Fibroblast of lung (primary cell): ENCODE measurements around the gene RABGAP1. TPM values are rescaled to one million over a fixed set of nuclear protein-coding genes. Genes with fewer than 3 reads are reported as not detected.

Experiments
- DNase-seq, 2 donors: peaks; one replicate each; pipeline versions ENCODE4 v3.0.0 to v3.0.0-alpha.2; 2010; ENCODE audit warnings: low read depth in 2 of 2
- H2AFZ ChIP-seq: 2 replicates; pipeline ENCODE4 v1.5.1; 2012; ENCODE audit warnings: low read length, control low read depth, inconsistent platforms
- H3K27ac ChIP-seq: 2 replicates; pipeline ENCODE4 v1.5.1; 2011; ENCODE audit warnings: low read length, control low read depth; ENCODE audit not compliant: insufficient read depth
- H3K27me3 ChIP-seq: 2 replicates; pipeline ENCODE4 v1.5.1; 2011; ENCODE audit warnings: mild to moderate bottlenecking, low read length; ENCODE audit not compliant: control insufficient read depth, insufficient read depth
- H3K36me3 ChIP-seq: 2 replicates; pipeline ENCODE4 v1.5.1; 2011; ENCODE audit warnings: low read length; ENCODE audit not compliant: control insufficient read depth, insufficient read depth
- H3K4me1 ChIP-seq: 2 replicates; pipeline ENCODE4 v1.5.1; 2011; ENCODE audit warnings: low read length; ENCODE audit not compliant: control insufficient read depth, insufficient read depth; ENCODE audit errors: extremely low read depth
- H3K4me2 ChIP-seq: 2 replicates; pipeline ENCODE4 v1.5.1; 2011; ENCODE audit warnings: low read length, control low read depth; ENCODE audit not compliant: insufficient read depth; ENCODE audit errors: extremely low read depth
- H3K4me3 ChIP-seq, 4 experiments: fragments of 200-600 bp in 1 of 4; sonication (generic) in 1 of 4; replicated peaks in 1 of 4; 2 replicates each; pipeline ENCODE4 v1.5.1; 2011 to 2016; ENCODE audit warnings: low read length in 4 of 4, low read depth in 3 of 4, mild to moderate bottlenecking in 3 of 4, control low read depth in 2 of 4, inconsistent platforms in 1 of 4, mixed read lengths in 1 of 4; ENCODE audit not compliant: insufficient read depth in 1 of 4; ENCODE audit errors: control extremely low read depth in 1 of 4
- H3K79me2 ChIP-seq: 2 replicates; pipeline ENCODE4 v1.5.1; 2012; ENCODE audit warnings: mild to moderate bottlenecking, low read length, inconsistent platforms; ENCODE audit not compliant: control insufficient read depth, insufficient read depth
- H3K9ac ChIP-seq: 2 replicates; pipeline ENCODE4 v1.5.1; 2011; ENCODE audit warnings: mild to moderate bottlenecking, low read length, control low read depth; ENCODE audit not compliant: insufficient read depth
- H3K9me3 ChIP-seq: 2 replicates; pipeline ENCODE4 v1.5.1; 2012; ENCODE audit warnings: low read depth, low read length; ENCODE audit not compliant: control insufficient read depth, insufficient read depth
- H4K20me1 ChIP-seq: 2 replicates; pipeline ENCODE4 v1.5.1; 2011; ENCODE audit warnings: low read length; ENCODE audit not compliant: control insufficient read depth, insufficient read depth; ENCODE audit errors: extremely low read depth
- CTCF ChIP-seq, 2 donors: IDR thresholded peaks in 1 of 2; conservative IDR thresholded peaks in 1 of 2; 1 replicate in 1 of 2; 2 replicates in 1 of 2; pipeline ENCODE4 v1.5.1; 2011 to 2012; ENCODE audit warnings: low read length in 2 of 2, control low read depth in 1 of 2, inconsistent platforms in 1 of 2, low read depth in 1 of 2, mild to moderate bottlenecking in 1 of 2
- EZH2 ChIP-seq: IDR thresholded peaks from 2 replicates; pipeline ENCODE4 v1.5.1; 2012; ENCODE audit warnings: low read length, control low read depth, mild to moderate bottlenecking; ENCODE audit errors: missing control alignments
- polyA plus RNA-seq, 2 donors: library from polyadenylated mRNA; depleted of rRNA in 1 of 2; stranded (reverse) in 1 of 2; unstranded in 1 of 2; fragments of >200 nt; gene quantifications; 2 replicates each; pipeline ENCODE4 v1.2.1, GENCODE V29; 2011 to 2012; ENCODE audit warnings: missing spikeins in 1 of 2
- total RNA-seq: library from RNA; depleted of rRNA; stranded (reverse); fragments of >200 nt; gene quantifications from 2 replicates; pipeline ENCODE4 v1.2.1, GENCODE V29; 2014

Gene RABGAP1
- total and polyA plus RNA-seq, 2 donors (not counting 1 experiment from before 2014, with no cell fraction given) = 47.6 to 58.6 TPM

- Histone ChIP-seq H2AFZ (no peak overlapping the region), H3K9ac (no peak overlapping the region), H3K27ac (no peak overlapping the region), H4K20me1 (no peaks in the 10 kb centered on the region), H3K4me2 (no peak overlapping the region), H3K79me2 (no peaks in the 10 kb centered on the region), H3K36me3 (no peaks in the 10 kb centered on the region), H3K4me3 (no peak overlapping the region), H3K4me1 (no peaks in the 10 kb centered on the region), H3K9me3 (no peaks in the 10 kb centered on the region), H3K27me3 (no peaks in the 10 kb centered on the region)
- DNase-seq = peak; percentile 81 to 90
- TF ChIP-seq EZH2 = no peak
- TF ChIP-seq CTCF (conservative IDR thresholded peaks at IDR 0.05 in 1 of 2, IDR thresholded peaks at IDR 0.05 in 1 of 2; ENCODE audit: low read depth in 1 of 2, low read length in 2 of 2) = no peak
These were observed 103.8 kb downstream of the RABGAP1 start for GRCh38 chr9:123044586-123044985.

GRCh38 chr9:123046406-123047195 is 105.8 kb downstream of the RABGAP1 start:
- no peak overlapping the region for H3K4me3 ChIP-seq
- no peak overlapping the region for H2AFZ ChIP-seq
- no peak overlapping the region for H3K9ac ChIP-seq
- H3K36me3 ChIP-seq = no peaks in the 10 kb centered on the region
- no peaks in the 10 kb centered on the region for H3K79me2 ChIP-seq
- H3K27me3 ChIP-seq = no peaks in the 10 kb centered on the region
- H3K27ac ChIP-seq = no peak overlapping the region
- no peaks in the 10 kb centered on the region for H3K9me3 ChIP-seq
- H3K4me2 ChIP-seq = no peak overlapping the region
- no peak for DNase-seq
- TF ChIP-seq CTCF (conservative IDR thresholded peaks at IDR 0.05 in 1 of 2, IDR thresholded peaks at IDR 0.05 in 1 of 2; ENCODE audit: low read depth in 1 of 2, low read length in 2 of 2) (no peak), EZH2 (no peak)
- H3K4me1 ChIP-seq = no peaks in the 10 kb centered on the region
- no peaks in the 10 kb centered on the region for H4K20me1 ChIP-seq

GRCh38 chr9:123048748-123049147 is 107.9 kb downstream of the RABGAP1 start:
- DNase-seq = peak; percentile 31 to 74
- H2AFZ ChIP-seq = no peak overlapping the region
- no peak overlapping the region for H3K27ac ChIP-seq
- no peaks in the 10 kb centered on the region for H3K27me3 ChIP-seq
- no peaks in the 10 kb centered on the region for H3K36me3 ChIP-seq
- H3K9me3 ChIP-seq = no peaks in the 10 kb centered on the region
- no peak overlapping the region for H3K9ac ChIP-seq
- no peaks in the 10 kb centered on the region for H3K4me1 ChIP-seq
- H3K4me3 ChIP-seq = no peak overlapping the region
- TF ChIP-seq EZH2 (no peak), CTCF (conservative IDR thresholded peaks at IDR 0.05 in 1 of 2, IDR thresholded peaks at IDR 0.05 in 1 of 2; ENCODE audit: low read depth in 1 of 2, low read length in 2 of 2) (no peak)
- H3K79me2 ChIP-seq = no peaks in the 10 kb centered on the region
- no peak overlapping the region for H3K4me2 ChIP-seq
- H4K20me1 ChIP-seq = no peaks in the 10 kb centered on the region
